HL-60 (cell line): ENCODE results near the gene GRIA2.

ENCODE experiments used
- DNase-seq, 2 experiments: peaks; one replicate each; pipeline ENCODE4 v3.0.0-alpha.2; 2010 to 2020; ENCODE audit warnings: low read depth in 1 of 2, low spot score in 1 of 2
- H3K27ac ChIP-seq: fragments of 250-450 bp; sonication (Bioruptor Pico); replicated peaks from 2 replicates; pipeline ENCODE4 v1.5.1; 2020; ENCODE audit warnings: mild to moderate bottlenecking, moderate library complexity
- H3K27me3 ChIP-seq: fragments of 250-450 bp; sonication (Bioruptor Pico); 2 replicates; pipeline ENCODE4 v1.5.1; 2021; ENCODE audit warnings: mild to moderate bottlenecking, moderate library complexity; ENCODE audit not compliant: insufficient read depth, poor library complexity, severe bottlenecking
- H3K4me3 ChIP-seq: replicated peaks from 2 replicates; pipeline ENCODE4 v1.5.1; 2011; ENCODE audit warnings: mild to moderate bottlenecking, control low read depth, low read length; ENCODE audit not compliant: insufficient read depth
- GABPA ChIP-seq: IDR thresholded peaks from 2 replicates; pipeline ENCODE4 v1.6.1; 2012; ENCODE audit warnings: low read depth
- POLR2AphosphoS5 ChIP-seq: IDR thresholded peaks from 2 replicates; pipeline ENCODE4 v1.6.1; 2012; ENCODE audit warnings: low read depth
- SPI1 ChIP-seq: IDR thresholded peaks from 2 replicates; pipeline ENCODE4 v1.6.1; 2012; ENCODE audit warnings: low read depth, mild to moderate bottlenecking, borderline replicate concordance
- TF ChIP-seq, protein P1 (sequence below): IDR thresholded peaks from 2 replicates; pipeline ENCODE4 v1.6.1; 2012; ENCODE audit warnings: low read depth; ENCODE audit not compliant: insufficient replicate concordance
- TF ChIP-seq, protein P2 (sequence below): IDR thresholded peaks from one replicate; pipeline ENCODE4 v1.5.1; 2011; ENCODE audit warnings: low read length, control low read depth, inconsistent platforms; ENCODE audit not compliant: insufficient read depth

Gene GRIA2

DNA sequence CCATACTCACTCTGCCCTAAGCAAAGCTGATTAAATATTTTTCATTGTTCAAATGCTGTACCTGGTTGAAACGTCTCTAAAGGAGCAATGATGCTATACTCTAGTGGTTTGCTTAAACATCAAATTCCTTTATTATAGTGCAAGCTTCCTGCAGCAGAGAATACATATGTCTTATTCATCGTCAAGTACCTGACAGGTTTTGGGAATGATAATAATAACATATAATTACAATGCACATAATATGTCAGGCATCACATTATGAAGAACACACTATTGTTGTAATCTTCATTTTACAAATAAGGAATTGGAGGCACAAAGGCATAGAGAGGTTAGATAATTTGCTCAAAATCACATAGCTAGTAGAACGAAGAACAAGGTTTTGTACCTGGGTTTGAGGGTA is 151.6 kb downstream of the GRIA2 start:
- no peak overlapping the region for H3K27ac ChIP-seq
- H3K4me3 ChIP-seq, result no peak overlapping the region
- DNase-seq, result no peak
- H3K27me3 ChIP-seq, result no peaks in the 10 kb centered on the region
- TF ChIP-seq SPI1, result no peak
- TF ChIP-seq, protein P1, sequence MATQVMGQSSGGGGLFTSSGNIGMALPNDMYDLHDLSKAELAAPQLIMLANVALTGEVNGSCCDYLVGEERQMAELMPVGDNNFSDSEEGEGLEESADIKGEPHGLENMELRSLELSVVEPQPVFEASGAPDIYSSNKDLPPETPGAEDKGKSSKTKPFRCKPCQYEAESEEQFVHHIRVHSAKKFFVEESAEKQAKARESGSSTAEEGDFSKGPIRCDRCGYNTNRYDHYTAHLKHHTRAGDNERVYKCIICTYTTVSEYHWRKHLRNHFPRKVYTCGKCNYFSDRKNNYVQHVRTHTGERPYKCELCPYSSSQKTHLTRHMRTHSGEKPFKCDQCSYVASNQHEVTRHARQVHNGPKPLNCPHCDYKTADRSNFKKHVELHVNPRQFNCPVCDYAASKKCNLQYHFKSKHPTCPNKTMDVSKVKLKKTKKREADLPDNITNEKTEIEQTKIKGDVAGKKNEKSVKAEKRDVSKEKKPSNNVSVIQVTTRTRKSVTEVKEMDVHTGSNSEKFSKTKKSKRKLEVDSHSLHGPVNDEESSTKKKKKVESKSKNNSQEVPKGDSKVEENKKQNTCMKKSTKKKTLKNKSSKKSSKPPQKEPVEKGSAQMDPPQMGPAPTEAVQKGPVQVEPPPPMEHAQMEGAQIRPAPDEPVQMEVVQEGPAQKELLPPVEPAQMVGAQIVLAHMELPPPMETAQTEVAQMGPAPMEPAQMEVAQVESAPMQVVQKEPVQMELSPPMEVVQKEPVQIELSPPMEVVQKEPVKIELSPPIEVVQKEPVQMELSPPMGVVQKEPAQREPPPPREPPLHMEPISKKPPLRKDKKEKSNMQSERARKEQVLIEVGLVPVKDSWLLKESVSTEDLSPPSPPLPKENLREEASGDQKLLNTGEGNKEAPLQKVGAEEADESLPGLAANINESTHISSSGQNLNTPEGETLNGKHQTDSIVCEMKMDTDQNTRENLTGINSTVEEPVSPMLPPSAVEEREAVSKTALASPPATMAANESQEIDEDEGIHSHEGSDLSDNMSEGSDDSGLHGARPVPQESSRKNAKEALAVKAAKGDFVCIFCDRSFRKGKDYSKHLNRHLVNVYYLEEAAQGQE, result no peak
- TF ChIP-seq GABPA, result no peak
- no peak for TF ChIP-seq POLR2AphosphoS5
- TF ChIP-seq, protein P2, sequence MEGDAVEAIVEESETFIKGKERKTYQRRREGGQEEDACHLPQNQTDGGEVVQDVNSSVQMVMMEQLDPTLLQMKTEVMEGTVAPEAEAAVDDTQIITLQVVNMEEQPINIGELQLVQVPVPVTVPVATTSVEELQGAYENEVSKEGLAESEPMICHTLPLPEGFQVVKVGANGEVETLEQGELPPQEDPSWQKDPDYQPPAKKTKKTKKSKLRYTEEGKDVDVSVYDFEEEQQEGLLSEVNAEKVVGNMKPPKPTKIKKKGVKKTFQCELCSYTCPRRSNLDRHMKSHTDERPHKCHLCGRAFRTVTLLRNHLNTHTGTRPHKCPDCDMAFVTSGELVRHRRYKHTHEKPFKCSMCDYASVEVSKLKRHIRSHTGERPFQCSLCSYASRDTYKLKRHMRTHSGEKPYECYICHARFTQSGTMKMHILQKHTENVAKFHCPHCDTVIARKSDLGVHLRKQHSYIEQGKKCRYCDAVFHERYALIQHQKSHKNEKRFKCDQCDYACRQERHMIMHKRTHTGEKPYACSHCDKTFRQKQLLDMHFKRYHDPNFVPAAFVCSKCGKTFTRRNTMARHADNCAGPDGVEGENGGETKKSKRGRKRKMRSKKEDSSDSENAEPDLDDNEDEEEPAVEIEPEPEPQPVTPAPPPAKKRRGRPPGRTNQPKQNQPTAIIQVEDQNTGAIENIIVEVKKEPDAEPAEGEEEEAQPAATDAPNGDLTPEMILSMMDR, result no peak

DNA sequence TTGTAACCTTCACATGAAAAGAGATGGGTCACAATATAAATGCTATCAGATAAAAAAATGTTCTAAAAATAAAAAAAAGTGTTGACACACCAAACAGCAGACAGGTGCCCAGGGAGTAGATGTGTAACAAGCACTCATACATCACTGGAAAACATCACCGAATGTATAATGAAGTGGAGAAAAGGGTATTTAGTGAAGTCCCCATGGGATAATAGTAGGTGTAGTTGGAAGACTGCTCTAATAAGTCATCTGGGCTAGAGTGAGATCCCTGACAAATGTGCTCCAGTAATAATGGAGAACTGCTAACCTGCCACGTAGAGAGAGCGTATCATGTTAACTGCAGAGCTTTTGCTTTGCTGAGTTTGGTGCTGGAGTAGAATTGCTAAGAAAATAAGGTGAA is 152.0 kb downstream of the GRIA2 start:
- TF ChIP-seq, protein P1, result no peak
- TF ChIP-seq, protein P2, result no peak
- TF ChIP-seq POLR2AphosphoS5 (no peak), SPI1 (no peak), GABPA (no peak)
- no peak overlapping the region for H3K4me3 ChIP-seq
- DNase-seq, result no peak
- no peaks in the 10 kb centered on the region for H3K27me3 ChIP-seq
- H3K27ac ChIP-seq, result no peak overlapping the region

DNA sequence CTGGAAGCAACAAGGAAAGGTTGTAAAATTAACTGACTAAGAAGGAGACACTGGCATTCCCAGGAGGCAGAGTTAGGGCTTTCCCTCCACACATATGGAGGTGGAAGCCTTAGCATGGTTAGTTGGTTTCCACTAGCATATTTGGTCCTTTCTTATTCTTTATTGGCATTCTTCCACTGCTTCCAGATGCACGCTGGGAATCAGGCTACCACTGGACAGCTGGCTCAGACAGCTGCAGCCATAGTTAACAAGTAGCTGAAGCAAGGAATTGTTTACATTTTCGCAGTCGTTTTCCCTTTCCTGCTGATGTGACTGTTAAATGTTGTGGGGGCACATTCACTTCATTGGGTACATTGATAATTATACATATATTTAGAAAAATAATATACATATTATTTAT is 169.2 kb downstream of the GRIA2 start:
- Histone ChIP-seq H3K4me3 (no peak overlapping the region), H3K27ac (no peak overlapping the region), H3K27me3 (no peaks in the 10 kb centered on the region)
- no peak for DNase-seq
- no peak for TF ChIP-seq POLR2AphosphoS5
- TF ChIP-seq, protein P1, result no peak
- TF ChIP-seq, protein P2, result no peak
- no peak for TF ChIP-seq GABPA
- no peak for TF ChIP-seq SPI1
